ENCODE measurements around the gene TBCCD1.
"Not testable (repeated sequence)": the region's sequence is repeated elsewhere in the genome, so short reads cannot be mapped to it uniquely, and the experiment has no call there.

Gene TBCCD1

DNA sequence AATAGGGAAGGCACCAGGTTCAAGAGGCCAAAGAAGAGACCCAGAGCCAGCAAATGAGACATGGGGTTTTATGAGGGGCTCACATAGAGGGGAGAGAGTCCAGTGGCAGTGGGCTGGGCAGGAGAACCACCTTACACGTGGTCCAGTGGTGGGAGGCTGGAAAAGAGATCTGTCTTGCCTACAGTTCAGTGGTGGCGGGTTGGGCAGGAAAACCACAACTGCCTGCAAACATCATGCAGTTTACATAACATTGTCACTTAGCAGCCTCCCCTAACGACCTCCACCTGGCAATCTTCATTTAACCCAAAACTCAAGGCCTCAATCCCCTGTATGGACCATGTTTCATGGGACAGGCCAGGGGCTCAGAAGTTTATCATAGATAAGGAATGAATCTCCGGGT is 52.0 kb downstream of the TBCCD1 start:
- peak; percentile 33 for DNase-seq

GRCh38 chr3:186514296-186515002 is 52.7 kb downstream of the TBCCD1 start:
- peak; percentile 29 for DNase-seq

DNA sequence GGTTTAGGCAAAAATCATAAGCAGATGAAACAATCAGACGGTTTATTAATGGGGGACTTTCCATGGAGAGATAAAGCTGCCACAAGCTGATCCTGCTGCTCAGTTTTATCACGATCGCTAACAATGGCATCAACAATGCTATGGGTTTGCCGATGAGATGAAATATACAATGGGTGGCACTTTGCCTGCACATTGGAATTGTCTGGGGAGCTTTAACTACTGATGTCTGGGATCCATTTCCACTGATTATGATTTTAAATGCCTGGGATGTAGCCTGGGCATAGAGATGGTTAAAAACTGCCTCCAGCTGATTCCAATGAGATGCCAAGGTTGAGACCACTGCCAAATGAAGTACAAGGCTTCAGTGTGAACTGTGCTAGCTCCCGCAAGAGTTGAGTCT is 53.8 kb downstream of the TBCCD1 start:
- no peak for DNase-seq

- DNase-seq, result no peak
These were observed 54.4 kb downstream of the TBCCD1 start for GRCh38 chr3:186512570-186513302.

DNA sequence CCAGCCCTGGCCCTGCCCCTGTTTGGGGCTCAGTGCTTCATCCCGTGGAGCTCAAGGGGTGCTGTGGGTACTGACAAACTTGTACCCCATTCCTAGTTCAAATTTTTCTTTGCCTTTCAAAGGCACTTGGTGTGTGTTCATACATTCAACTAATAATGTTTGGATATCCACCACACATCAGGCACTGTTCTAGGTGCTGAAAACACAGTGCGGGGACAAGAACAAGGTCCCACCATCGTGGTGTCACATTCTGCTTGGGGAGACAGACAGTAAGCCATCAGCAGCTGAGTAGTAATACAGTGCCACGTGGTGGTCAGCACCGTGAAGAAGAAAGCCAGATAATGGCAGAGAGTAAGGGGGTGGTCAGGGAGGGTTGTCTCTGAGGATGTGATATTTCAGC is 55.4 kb downstream of the TBCCD1 start:
- no peak for DNase-seq

DNA sequence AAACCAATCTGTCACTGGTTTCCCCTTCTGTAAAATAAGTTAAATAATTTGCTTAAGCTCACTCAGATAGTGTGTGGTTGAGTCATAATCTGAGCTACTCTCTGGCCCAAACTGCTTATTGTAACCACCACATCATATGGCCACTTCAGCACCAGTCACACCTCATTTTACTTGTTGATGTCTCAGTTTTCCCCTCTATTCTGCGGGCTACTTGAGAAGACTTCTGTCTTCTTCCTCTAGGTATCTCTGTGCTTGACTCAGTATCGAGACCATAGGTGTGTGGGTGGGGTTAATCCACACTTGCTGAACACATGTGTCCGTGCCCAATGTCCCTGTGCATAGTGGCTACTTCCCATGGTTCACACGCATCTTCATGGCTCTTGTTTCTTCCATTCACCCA is 55.9 kb downstream of the TBCCD1 start:
- peak; percentile 19 for DNase-seq

GRCh38 chr3:186510374-186511079 is 56.6 kb downstream of the TBCCD1 start:
- DNase-seq, result no peak

DNA sequence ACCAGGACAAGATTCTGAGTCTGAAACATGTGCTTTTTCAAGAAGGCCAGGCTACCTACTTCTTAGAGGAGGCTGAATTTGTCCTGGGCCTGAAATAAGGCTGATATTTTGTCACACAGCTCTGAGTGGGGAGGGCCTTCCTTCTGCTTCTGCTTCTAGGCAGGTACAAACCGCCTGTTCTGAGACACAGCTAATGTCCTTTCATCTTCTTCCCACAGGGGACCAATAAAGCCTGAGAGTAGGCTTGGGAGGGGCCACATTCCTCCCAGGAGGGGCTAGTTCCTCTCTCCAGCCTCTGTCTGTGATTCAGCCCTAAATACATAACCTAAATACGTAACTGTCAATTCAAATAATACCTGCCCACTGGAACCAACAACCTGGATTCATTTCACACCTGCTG is 57.7 kb downstream of the TBCCD1 start:
- DNase-seq, result no peak

GRCh38 chr3:186506857-186507256 is 60.3 kb downstream of the TBCCD1 start:
- no peak for DNase-seq

DNA sequence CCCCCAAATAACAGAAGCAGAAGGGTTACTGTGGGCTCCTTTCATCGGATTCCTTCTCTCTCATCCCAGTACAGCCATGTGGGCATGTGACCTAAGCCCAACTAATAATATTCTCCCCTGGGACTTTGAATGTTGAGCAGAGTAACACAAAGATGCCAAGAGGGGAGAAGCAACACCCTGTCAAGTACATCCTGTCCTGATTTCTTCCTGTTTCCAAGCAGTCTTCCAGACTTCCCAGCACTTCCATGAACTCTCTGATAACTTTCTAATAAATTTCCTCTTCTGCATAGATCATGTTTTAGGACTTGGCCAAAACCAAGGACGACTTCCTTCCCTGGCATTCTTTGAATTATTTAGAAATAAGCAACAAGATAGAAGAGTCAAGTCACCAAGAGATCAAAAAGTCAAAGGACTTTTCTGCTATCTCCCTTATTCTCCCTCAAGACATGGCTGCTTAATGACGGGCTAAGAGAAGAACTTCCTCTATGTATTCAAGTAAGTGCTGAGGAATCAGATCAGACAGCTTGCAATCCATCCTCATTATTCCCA is 60.9 kb downstream of the TBCCD1 start:
- DNase-seq, result no peak

GRCh38 chr3:186502966-186503712 is 64.0 kb downstream of the TBCCD1 start:
- no peak for DNase-seq

DNA sequence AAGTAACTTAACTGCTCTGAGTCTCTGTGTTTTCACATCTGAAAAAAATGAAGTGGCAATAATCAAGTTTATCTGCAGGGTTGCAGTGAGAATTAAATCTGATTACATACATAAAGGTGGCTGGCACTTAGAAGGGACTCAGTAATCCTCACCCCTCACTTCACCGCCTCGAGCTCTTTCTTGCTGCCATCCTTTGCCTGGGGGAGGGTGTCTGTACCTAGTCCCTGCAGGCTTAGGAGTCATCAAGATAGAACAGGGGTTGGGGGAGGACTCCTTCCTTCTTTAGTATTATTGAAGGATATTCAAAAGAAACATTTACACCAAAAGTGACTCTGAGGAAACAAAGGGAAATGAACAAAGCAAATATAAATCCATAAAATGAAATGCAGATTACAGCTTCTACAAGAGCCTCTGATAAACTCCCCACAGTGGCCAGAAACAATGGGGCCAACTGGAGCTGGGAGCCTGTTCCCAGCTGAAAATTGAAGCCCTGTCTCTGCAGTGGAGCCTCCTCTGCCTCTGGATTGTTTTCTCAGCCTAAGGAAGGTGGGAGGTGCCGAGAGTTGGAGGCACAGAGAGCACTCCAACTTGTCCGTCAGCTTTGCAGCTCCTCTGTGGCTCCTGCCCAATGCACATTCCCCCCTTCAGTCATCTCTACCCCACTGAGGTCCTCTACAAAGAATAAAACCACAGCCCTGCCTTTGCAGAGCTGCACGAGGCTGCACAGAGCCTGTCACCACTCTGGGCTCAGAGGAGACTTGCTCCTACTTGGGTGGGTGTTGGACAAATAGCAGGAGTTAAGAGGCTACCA is 64.8 kb downstream of the TBCCD1 start:
- no peak for DNase-seq

DNA sequence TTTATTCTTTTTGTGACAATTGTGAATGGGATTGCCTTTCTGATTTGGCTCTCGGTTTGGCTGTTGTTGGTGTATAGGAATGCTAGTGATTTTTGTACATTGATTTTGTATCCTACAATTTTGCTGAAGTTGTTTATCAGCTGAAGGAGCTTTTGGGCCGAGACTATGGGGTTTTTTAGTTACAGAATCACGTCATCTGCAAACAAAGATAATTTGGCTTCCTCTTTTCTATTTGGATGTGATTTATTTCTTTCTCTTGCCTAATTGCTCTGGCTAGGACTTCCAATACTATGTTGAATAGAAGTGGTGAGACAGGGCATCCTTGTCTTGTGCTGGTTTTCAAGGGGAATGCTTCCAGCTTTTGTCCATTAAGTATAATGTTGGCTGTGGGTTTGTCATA is 67.2 kb downstream of the TBCCD1 start:
- DNase-seq, result not testable (repeated sequence)

- DNase-seq, result not testable (repeated sequence)
These were observed 69.1 kb downstream of the TBCCD1 start for GRCh38 chr3:186498022-186498421.

DNA sequence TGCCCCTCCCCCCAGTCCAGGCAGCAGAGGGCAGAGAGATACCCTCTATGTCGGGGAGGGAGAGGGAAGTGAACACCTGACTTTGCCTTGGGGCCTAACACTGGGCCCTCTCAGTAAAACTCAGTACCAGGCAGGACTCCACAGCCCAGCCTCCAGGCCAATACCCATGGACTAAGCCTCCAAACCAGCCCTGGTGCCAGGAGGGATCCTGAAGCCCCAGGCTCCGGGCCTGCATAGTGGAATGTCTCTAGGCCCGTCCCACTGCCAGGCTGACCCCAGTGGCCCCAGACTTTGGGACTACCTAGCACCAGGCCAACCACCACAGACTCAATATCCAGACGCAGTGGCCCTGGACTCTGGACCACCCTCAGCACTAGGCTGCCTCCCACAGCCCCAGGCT is 69.5 kb downstream of the TBCCD1 start:
- no peak for DNase-seq

- no peak for DNase-seq
These were observed 70.5 kb downstream of the TBCCD1 start for GRCh38 chr3:186496635-186497034.
